Glutamatergic neuron (in vitro differentiated cells): ENCODE results near the gene RFC5. TPM values are rescaled to one million over a fixed set of nuclear protein-coding genes. Genes with fewer than 3 reads are reported as not detected.

Experiments used
- DNase-seq: peaks from one replicate; pipeline ENCODE4 v3.0.0; 2022
- H3K27ac Mint-ChIP-seq: one replicate; pipeline ENCODE4 v1.8.0; 2020; ENCODE audit warnings: mild to moderate bottlenecking, mixed read lengths, inconsistent platforms; ENCODE audit not compliant: unreplicated experiment
- H3K27me3 Mint-ChIP-seq: one replicate; pipeline ENCODE4 v1.8.0; 2020; ENCODE audit warnings: mild to moderate bottlenecking, moderate library complexity, mixed read lengths, inconsistent platforms; ENCODE audit not compliant: unreplicated experiment
- H3K36me3 Mint-ChIP-seq: one replicate; pipeline ENCODE4 v1.8.0; 2020; ENCODE audit warnings: mild to moderate bottlenecking, mixed read lengths, inconsistent platforms; ENCODE audit not compliant: unreplicated experiment
- H3K4me1 Mint-ChIP-seq: one replicate; pipeline ENCODE4 v1.8.0; 2020; ENCODE audit warnings: mild to moderate bottlenecking, low read depth, mixed read lengths, inconsistent platforms; ENCODE audit not compliant: unreplicated experiment
- H3K4me3 Mint-ChIP-seq: one replicate; pipeline ENCODE4 v1.8.0; 2020; ENCODE audit warnings: mild to moderate bottlenecking, mixed read lengths, inconsistent platforms; ENCODE audit not compliant: unreplicated experiment
- H3K9me3 Mint-ChIP-seq: one replicate; pipeline ENCODE4 v1.8.0; 2020; ENCODE audit warnings: mild to moderate bottlenecking, moderate library complexity, mixed read lengths, inconsistent platforms; ENCODE audit not compliant: unreplicated experiment
- CTCF ChIP-seq: fragments of 200-600 bp; sonication (generic); IDR thresholded peaks from one replicate; pipeline ENCODE4 v1.5.0; 2021; ENCODE audit not compliant: partially characterized antibody, unreplicated experiment
- total RNA-seq: library from RNA; stranded (reverse); fragmentation: NEBNext Ultra II Directional; extraction: Animal tissue kit (Norgen Biotek cat#: 25700); gene quantifications from one replicate; pipeline ENCODE4 v1.2.1, GENCODE V29; 2021; ENCODE audit not compliant: unreplicated experiment

RFC5 gene
- total RNA-seq, 1 donor from 2014 or later: 8.4 TPM

GRCh38 chr12:117980616-117981015 lies 35.9 kb upstream of the RFC5 start:
- no peak overlapping the region for H3K4me3 Mint-ChIP-seq
- no peak for DNase-seq
- TF ChIP-seq CTCF: no peak
- no peaks in the 10 kb centered on the region for H3K4me1 Mint-ChIP-seq
- H3K27me3 Mint-ChIP-seq: peaks cover 3% of the 10 kb centered on the region
- H3K27ac Mint-ChIP-seq: no peak overlapping the region
- no peaks in the 10 kb centered on the region for H3K36me3 Mint-ChIP-seq
- H3K9me3 Mint-ChIP-seq: peaks cover 4% of the 10 kb centered on the region

GRCh38 chr12:117981267-117981666 lies 35.2 kb upstream of the RFC5 start:
- TF ChIP-seq CTCF: no peak

GRCh38 chr12:117985182-117985581 lies 31.3 kb upstream of the RFC5 start:
- H3K9me3 Mint-ChIP-seq: peaks cover 6% of the 10 kb centered on the region
- no peak overlapping the region for H3K4me3 Mint-ChIP-seq
- no peaks in the 10 kb centered on the region for H3K36me3 Mint-ChIP-seq
- peaks cover 3% of the 10 kb centered on the region for H3K27me3 Mint-ChIP-seq
- no peak overlapping the region for H3K27ac Mint-ChIP-seq
- TF ChIP-seq CTCF: no peak
- no peak for DNase-seq
- no peaks in the 10 kb centered on the region for H3K4me1 Mint-ChIP-seq

More at GRCh38 chr12:117981267-117981666, 35.2 kb upstream of the RFC5 start:
- Mint-ChIP-seq H3K36me3 (no peaks in the 10 kb centered on the region), H3K4me1 (no peaks in the 10 kb centered on the region), H3K27ac (no peak overlapping the region), H3K4me3 (no peak overlapping the region), H3K27me3 (peaks cover 3% of the 10 kb centered on the region), H3K9me3 (peaks cover 4% of the 10 kb centered on the region)
- DNase-seq: no peak

GRCh38 chr12:117986705-117987469 lies 29.6 kb upstream of the RFC5 start:
- H3K9me3 Mint-ChIP-seq: peaks cover 4% of the 10 kb centered on the region
- H3K36me3 Mint-ChIP-seq: no peaks in the 10 kb centered on the region
- TF ChIP-seq CTCF: no peak
- DNase-seq: no peak
- no peak overlapping the region for H3K4me3 Mint-ChIP-seq
- peaks cover 5% of the 10 kb centered on the region for H3K27me3 Mint-ChIP-seq
- no peaks in the 10 kb centered on the region for H3K4me1 Mint-ChIP-seq
- H3K27ac Mint-ChIP-seq: no peak overlapping the region
